ENCODE data around the gene ZNF286A. TPM values are rescaled to one million over a fixed set of nuclear protein-coding genes. Genes with fewer than 3 reads are reported as not detected.
"Not testable (repeated sequence)": the region's sequence is repeated elsewhere in the genome, so short reads cannot be mapped to it uniquely, and the experiment has no call there.

Gene ZNF286A
- total and polyA plus RNA-seq, 2 donors (not counting 3 experiments of a cell fraction or from before 2014, with no cell fraction given) = 11.7 to 46.5 TPM

GRCh38 chr17:15744885-15745284 lies 45.3 kb downstream of the ZNF286A start:
- Histone ChIP-seq H3K27ac (ENCODE audit: insufficient read depth, low read depth, low read length) (no peak overlapping the region), H3K4me2 (ENCODE audit: insufficient read depth, low read length) (no peak overlapping the region), H4K20me1 (replicated peaks; ENCODE audit: control insufficient read depth, extremely low read depth, insufficient read depth, low read length) (no peaks in the 10 kb centered on the region), H3K27me3 (ENCODE audit: control insufficient read depth in 2 of 2, insufficient read depth in 2 of 2, low read length in 2 of 2) (peaks cover 2 to 11% of the 10 kb centered on the region in 2 experiments), H2AFZ (ENCODE audit: low read depth, low read length) (no peak overlapping the region), H3K36me3 (ENCODE audit: control insufficient read depth in 2 of 2, extremely low read depth in 1 of 2, insufficient read depth in 2 of 2, low read length in 2 of 2) (no peaks in the 10 kb centered on the region), H3K79me2 (ENCODE audit: control insufficient read depth, insufficient read depth, low read length) (no peaks in the 10 kb centered on the region), H3K4me3 (replicated peaks in 1 of 3; ENCODE audit: insufficient read depth in 1 of 3, low read depth in 1 of 3, low read length in 3 of 3) (no peak overlapping the region), H3K9ac (replicated peaks; ENCODE audit: extremely low read depth, insufficient read depth, low read length) (no peak overlapping the region), H3K9me3 (replicated peaks; ENCODE audit: control insufficient read depth, insufficient read depth, low read length) (no peaks in the 10 kb centered on the region), H3K4me1 (ENCODE audit: control insufficient read depth, extremely low read depth, insufficient read depth, low read length) (no peaks in the 10 kb centered on the region), H3K9me1 (replicated peaks; ENCODE audit: control insufficient read depth, extremely low read depth, insufficient read depth, low read length) (no peaks in the 10 kb centered on the region)
- ChIA-PET POLR2A (no interaction called here), CTCF (no interaction called here)
- DNase-seq (ENCODE audit: low read depth, low spot score) (no peak), FAIRE-seq (no peak)
- TF ChIP-seq FOS (IDR thresholded peaks at IDR 0.05; ENCODE audit: borderline replicate concordance, insufficient read depth, low read length) = no peak
- TF ChIP-seq CTCF (IDR thresholded peaks at IDR 0.05; ENCODE audit: extremely low read depth in 1 of 2, insufficient read depth in 1 of 2, low read depth in 1 of 2, low read length in 2 of 2) = no peak
- no peak for TF ChIP-seq POLR2AphosphoS5 (IDR thresholded peaks at IDR 0.05; ENCODE audit: insufficient read depth, low read depth, low read length)
- no TSS peak for BruUV-seq (replicated peaks)
- dilution Hi-C loops (cut with MboI; ENCODE audit: extremely low pct_ligation_motif_present, low sequenced_read_pairs) (no loop called here), intact Hi-C loops (cut with micrococcal nuclease) (no loop called here)

GRCh38 chr17:15749403-15749802 lies 49.9 kb downstream of the ZNF286A start:
- H3K9ac ChIP-seq (replicated peaks; ENCODE audit: extremely low read depth, insufficient read depth, low read length); DNase-seq (ENCODE audit: low read depth, low spot score); H3K79me2 ChIP-seq (ENCODE audit: control insufficient read depth, insufficient read depth, low read length); H3K4me2 ChIP-seq (ENCODE audit: insufficient read depth, low read length); BruUV-seq (replicated peaks); dilution Hi-C loops (cut with MboI; ENCODE audit: extremely low pct_ligation_motif_present, low sequenced_read_pairs); H3K36me3 ChIP-seq (ENCODE audit: control insufficient read depth in 2 of 2, extremely low read depth in 1 of 2, insufficient read depth in 2 of 2, low read length in 2 of 2); H2AFZ ChIP-seq (ENCODE audit: low read depth, low read length); H3K9me3 ChIP-seq (replicated peaks; ENCODE audit: control insufficient read depth, insufficient read depth, low read length); POLR2A ChIA-PET; H3K4me3 ChIP-seq (replicated peaks in 1 of 3; ENCODE audit: insufficient read depth in 1 of 3, low read depth in 1 of 3, low read length in 3 of 3); CTCF ChIA-PET; H3K27ac ChIP-seq (ENCODE audit: insufficient read depth, low read depth, low read length); H3K9me1 ChIP-seq (replicated peaks; ENCODE audit: control insufficient read depth, extremely low read depth, insufficient read depth, low read length); H3K4me1 ChIP-seq (ENCODE audit: control insufficient read depth, extremely low read depth, insufficient read depth, low read length); intact Hi-C loops (cut with micrococcal nuclease); FAIRE-seq; H4K20me1 ChIP-seq (replicated peaks; ENCODE audit: control insufficient read depth, extremely low read depth, insufficient read depth, low read length): not testable (repeated sequence)
- H3K27me3 ChIP-seq (ENCODE audit: control insufficient read depth in 2 of 2, insufficient read depth in 2 of 2, low read length in 2 of 2) = peaks cover 2 to 11% of the 10 kb centered on the region in 2 experiments

GRCh38 chr17:15768865-15769533 lies 69.4 kb downstream of the ZNF286A start:
- BruUV-seq (replicated peaks); H3K9me1 ChIP-seq (replicated peaks; ENCODE audit: control insufficient read depth, extremely low read depth, insufficient read depth, low read length); H3K79me2 ChIP-seq (ENCODE audit: control insufficient read depth, insufficient read depth, low read length); H3K4me1 ChIP-seq (ENCODE audit: control insufficient read depth, extremely low read depth, insufficient read depth, low read length); H3K36me3 ChIP-seq (ENCODE audit: control insufficient read depth in 2 of 2, extremely low read depth in 1 of 2, insufficient read depth in 2 of 2, low read length in 2 of 2); DNase-seq (ENCODE audit: low read depth, low spot score); intact Hi-C loops (cut with micrococcal nuclease); H3K9ac ChIP-seq (replicated peaks; ENCODE audit: extremely low read depth, insufficient read depth, low read length); POLR2A ChIA-PET; H2AFZ ChIP-seq (ENCODE audit: low read depth, low read length); H4K20me1 ChIP-seq (replicated peaks; ENCODE audit: control insufficient read depth, extremely low read depth, insufficient read depth, low read length); H3K4me2 ChIP-seq (ENCODE audit: insufficient read depth, low read length); FAIRE-seq; H3K27ac ChIP-seq (ENCODE audit: insufficient read depth, low read depth, low read length); H3K27me3 ChIP-seq (ENCODE audit: control insufficient read depth in 2 of 2, insufficient read depth in 2 of 2, low read length in 2 of 2); H3K4me3 ChIP-seq (replicated peaks in 1 of 3; ENCODE audit: insufficient read depth in 1 of 3, low read depth in 1 of 3, low read length in 3 of 3); H3K9me3 ChIP-seq (replicated peaks; ENCODE audit: control insufficient read depth, insufficient read depth, low read length); CTCF ChIA-PET; dilution Hi-C loops (cut with MboI; ENCODE audit: extremely low pct_ligation_motif_present, low sequenced_read_pairs): not testable (repeated sequence)

Data from endothelial cell of umbilical vein (primary cell).